Left lung (tissue), 10 donors: ENCODE data around the gene NOCT. TPM values are rescaled to one million over a fixed set of nuclear protein-coding genes. Genes with fewer than 3 reads are reported as not detected.
"Not testable (repeated sequence)": the region's sequence is repeated elsewhere in the genome, so short reads cannot be mapped to it uniquely, and the experiment has no call there.

ENCODE experiments used
- ATAC-seq: fragments of 200-7000 bp; cut with Tn5 transposase; one replicate; pipeline ENCODE4 v1.9.1; 2020; ENCODE audit warnings: moderate library complexity
- DNase-seq, 4 donors: peaks; one replicate each; pipeline ENCODE4 v3.0.0-alpha.2; 2013 to 2020
- H3K27ac ChIP-seq, 2 donors: fragments of 200-600 bp; sonication (generic) in 1 of 2; one replicate each; pipeline versions ENCODE4 v1.5.0 to v1.8.0; 2020 to 2021
- H3K27me3 ChIP-seq, 2 donors: fragments of 200-600 bp; sonication (generic) in 1 of 2; one replicate each; pipeline versions ENCODE4 v1.5.0 to v1.8.0; 2020 to 2021
- H3K36me3 ChIP-seq, 2 donors: fragments of 200-600 bp; sonication (generic) in 1 of 2; one replicate each; pipeline versions ENCODE4 v1.5.0 to v1.8.0; 2020 to 2021
- H3K4me1 ChIP-seq, 2 donors: fragments of 200-600 bp; one replicate each; pipeline ENCODE4 v1.8.0; 2021
- H3K4me3 ChIP-seq, 2 donors: fragments of 200-600 bp; sonication (generic) in 1 of 2; one replicate each; pipeline versions ENCODE4 v1.5.0 to v1.8.0; 2020 to 2021; ENCODE audit warnings: mild to moderate bottlenecking in 1 of 2
- H3K9me3 ChIP-seq, 2 donors: fragments of 200-600 bp; sonication (generic) in 1 of 2; one replicate each; pipeline versions ENCODE4 v1.5.0 to v1.8.0; 2020 to 2021
- CTCF ChIP-seq, 2 donors: fragments of 200-600 bp; sonication (generic) in 1 of 2; IDR thresholded peaks; one replicate each; pipeline versions ENCODE4 v1.5.0 to v1.8.0; 2021; ENCODE audit warnings: antibody characterized with exemption in 2 of 2
- intact Hi-C, 2 donors: fragments of 100-400 bp; cut with DNase I; formaldehyde crosslinking; loops; one replicate each; pipeline versions ENCODE4 v1.11.2 to v1.14.2; 2022
- polyA plus RNA-seq, 6 donors: library from polyadenylated mRNA; unstranded; fragments of 120-200 nt; gene quantifications; one replicate each; pipeline ENCODE4 v1.2.1, GENCODE V29; 2013; ENCODE audit not compliant: insufficient read length in 6 of 6
- total RNA-seq, 2 donors: library from RNA; stranded (reverse); fragmentation: NEBNext Ultra II Directional; extraction: Animal tissue kit (Norgen Biotek cat#: 25700); gene quantifications; one replicate each; pipeline ENCODE4 v1.2.1, GENCODE V29; 2021
- donor health status: DM: no; HTN: yes; CAD: no.
- donor health status: DM: no; HTN: no; CAD: no.

Gene NOCT
- total and polyA plus RNA-seq, 8 donors, result 2.7 to 11.9 (median 3.5) TPM

- Histone ChIP-seq H3K4me3 (no peak overlapping the region), H3K9me3 (no peaks in the 10 kb centered on the region), H3K36me3 (no peaks in the 10 kb centered on the region), H3K27ac (no peak overlapping the region), H3K4me1 (peaks cover 0 to 37% of the 10 kb centered on the region in 2 donors), H3K27me3 (no peaks in the 10 kb centered on the region)
- ATAC-seq, result no peak
- intact Hi-C loops, result no loop called here
- DNase-seq, result no peak
- no peak for TF ChIP-seq CTCF (IDR thresholded peaks at IDR 0.05)
Measured at GRCh38 chr4:139025841-139026240, 10.3 kb downstream of the NOCT start.

DNA sequence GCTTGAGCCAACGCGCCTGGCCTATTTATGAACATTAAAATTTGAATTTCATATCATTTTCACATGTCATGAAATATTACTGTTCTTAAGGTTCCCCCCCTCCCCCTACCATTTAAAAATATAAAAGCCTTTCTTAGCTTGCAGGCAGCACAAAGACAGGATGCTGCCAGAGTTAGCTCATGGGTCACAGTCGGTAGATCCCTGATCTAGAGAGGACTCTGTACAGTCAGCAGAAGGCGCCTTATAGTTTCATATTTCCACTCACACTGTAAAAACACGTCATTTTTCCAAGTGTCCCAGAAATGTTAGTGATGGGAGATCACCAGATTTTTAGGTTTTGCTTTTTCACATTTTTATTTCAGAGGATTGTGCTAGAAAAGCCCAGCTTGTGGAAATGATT lies 12.2 kb downstream of the NOCT start:
- no peaks in the 10 kb centered on the region for H3K9me3 ChIP-seq
- no peak overlapping the region for H3K27ac ChIP-seq
- H3K4me1 ChIP-seq, result peaks cover 0 to 37% of the 10 kb centered on the region in 2 donors
- TF ChIP-seq CTCF (IDR thresholded peaks at IDR 0.05), result no peak
- no peak overlapping the region for H3K4me3 ChIP-seq
- DNase-seq, result no peak
- no peak for ATAC-seq
- intact Hi-C loops, result no loop called here
- no peaks in the 10 kb centered on the region for H3K36me3 ChIP-seq
- H3K27me3 ChIP-seq, result no peaks in the 10 kb centered on the region

GRCh38 chr4:139028191-139028661 lies 12.6 kb downstream of the NOCT start:
- DNase-seq (no peak), ATAC-seq (peak; percentile 15)
- Histone ChIP-seq H3K4me1 (peaks cover 0 to 38% of the 10 kb centered on the region in 2 donors), H3K36me3 (no peaks in the 10 kb centered on the region), H3K27me3 (no peaks in the 10 kb centered on the region), H3K4me3 (no peak overlapping the region), H3K27ac (no peak overlapping the region), H3K9me3 (no peaks in the 10 kb centered on the region)
- intact Hi-C loops, result no loop called here
- TF ChIP-seq CTCF (IDR thresholded peaks at IDR 0.05), result no peak

- ATAC-seq, H3K27me3 ChIP-seq, H3K4me3 ChIP-seq, H3K36me3 ChIP-seq, H3K9me3 ChIP-seq, H3K27ac ChIP-seq: not testable (repeated sequence)
- intact Hi-C loops, result loop anchor here in 1 of 2 donors (10.0 kb wide), 2 partner anchors 55 to 265 kb away; no protein-coding TSS in a partner anchor
- H3K4me1 ChIP-seq, result peaks cover 0 to 41% of the 10 kb centered on the region in 2 donors
- peak in 1 of 4 donors; percentile 45 for DNase-seq
Measured at GRCh38 chr4:139029866-139030363, 14.3 kb downstream of the NOCT start.

DNA sequence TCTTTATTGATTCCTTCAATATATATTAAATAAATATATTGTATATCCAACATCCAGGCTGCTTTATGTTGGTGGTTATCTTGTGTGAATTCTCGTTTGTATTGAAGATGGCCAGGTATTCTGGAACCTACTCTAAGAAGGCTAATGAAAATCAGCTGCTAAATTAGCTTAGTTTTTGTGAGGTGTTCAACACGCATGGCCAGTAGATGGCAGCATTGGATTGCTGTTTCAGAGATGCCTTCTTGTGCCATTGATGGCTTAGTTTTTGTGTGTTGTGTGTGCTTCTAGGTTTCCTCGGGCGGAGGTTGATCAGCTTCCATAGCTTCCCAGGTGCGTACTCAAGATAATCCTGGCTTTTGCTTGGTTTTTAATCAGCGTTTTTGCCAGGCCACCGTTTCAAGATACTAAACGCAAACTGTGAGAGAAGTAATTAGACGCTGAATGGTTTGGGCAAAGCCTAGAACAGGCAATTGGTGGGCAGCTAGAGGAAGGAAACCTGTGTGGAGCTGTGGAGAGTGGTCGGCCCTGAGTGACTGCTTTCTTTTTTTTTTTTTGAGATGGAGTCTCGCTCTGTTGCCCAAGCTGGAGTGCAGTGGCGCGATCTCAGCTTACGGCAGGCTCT lies 15.1 kb downstream of the NOCT start:
- intact Hi-C loops, result loop anchor here in 1 of 2 donors (10.0 kb wide), 2 partner anchors 54 to 264 kb away; no protein-coding TSS in a partner anchor
- Histone ChIP-seq H3K36me3 (no peaks in the 10 kb centered on the region), H3K4me1 (peaks cover 0 to 35% of the 10 kb centered on the region in 2 donors)

More for the DNA sequence above, 15.1 kb downstream of the NOCT start:
- DNase-seq (peak in 3 of 4 donors; percentile 51 to 87 (median 73)), ATAC-seq (peak; percentile 93)
- no peaks in the 10 kb centered on the region for H3K9me3 ChIP-seq
- no peak overlapping the region for H3K27ac ChIP-seq
- no peak overlapping the region for H3K4me3 ChIP-seq
- no peaks in the 10 kb centered on the region for H3K27me3 ChIP-seq
- peak; percentile 57 to 80 for TF ChIP-seq CTCF (IDR thresholded peaks at IDR 0.05)
